HepG2 (cell line): ENCODE results near the gene FDXACB1. TPM values are rescaled to one million over a fixed set of nuclear protein-coding genes. Genes with fewer than 3 reads are reported as not detected.

Experiments
- ATF7-NPFF ChIP-seq: sonication (generic); formaldehyde crosslinking; IDR thresholded peaks from 2 replicates; pipeline ENCODE4 v1.8.1; 2023; ENCODE audit warnings: mild to moderate bottlenecking, low read depth, missing genetic modification reagents, moderate library complexity
- BHLHE40 ChIP-seq: IDR thresholded peaks from 2 replicates; pipeline ENCODE4 v1.6.1; 2011; ENCODE audit warnings: low read length, improper control_type of control experiment
- HHEX ChIP-seq: IDR thresholded peaks from 2 replicates; pipeline ENCODE4 v1.6.1; 2016; ENCODE audit warnings: control low read depth
- MAF1 ChIP-seq: sonication (generic); formaldehyde crosslinking; IDR thresholded peaks from 2 replicates; pipeline ENCODE4 v1.5.0; 2020; ENCODE audit warnings: missing genetic modification reagents, borderline replicate concordance
- SALL1 ChIP-seq: sonication (generic); formaldehyde crosslinking; IDR thresholded peaks from 2 replicates; pipeline ENCODE4 v1.8.0; 2022; ENCODE audit warnings: mild to moderate bottlenecking, missing genetic modification reagents
- SMAD1 ChIP-seq: sonication (generic); formaldehyde crosslinking; IDR thresholded peaks from 2 replicates; pipeline ENCODE4 v1.4.0; 2020; ENCODE audit warnings: missing genetic modification reagents, low read depth, mild to moderate bottlenecking, borderline replicate concordance
- TP53 ChIP-seq: sonication (generic); formaldehyde crosslinking; conservative IDR thresholded peaks from 2 replicates; pipeline ENCODE4 v1.4.0; 2020; ENCODE audit warnings: missing genetic modification reagents
- ZNF704 ChIP-seq: sonication (generic); formaldehyde crosslinking; IDR thresholded peaks from 2 replicates; pipeline ENCODE4 v1.8.1; 2023; ENCODE audit warnings: mild to moderate bottlenecking, inconsistent platforms, moderate library complexity, missing genetic modification reagents, borderline replicate concordance
- ZNF839 ChIP-seq: sonication (generic); formaldehyde crosslinking; IDR thresholded peaks from 2 replicates; pipeline ENCODE4 v1.4.0; 2020; ENCODE audit warnings: missing genetic modification reagents, mild to moderate bottlenecking, borderline replicate concordance
- ZNF879 ChIP-seq: sonication (generic); formaldehyde crosslinking; IDR thresholded peaks from 2 replicates; pipeline ENCODE4 v1.8.1; 2023; ENCODE audit warnings: missing genetic modification reagents
- polyA plus RNA-seq, 8 experiments: library from polyadenylated mRNA; depleted of rRNA in 3 of 8; stranded (reverse) in 7 of 8; unstranded in 1 of 8; fragments of >200 nt; fragmentation: Illumina TruSeq in 4 of 8; extraction: Trizol in 4 of 8; gene quantifications; 2 replicates each; pipeline versions ENCODE4 v1.2.1 to v1.2.3, GENCODE V29; 2011 to 2016; ENCODE audit warnings: low read depth in 4 of 8, missing spikeins in 1 of 8, mixed read lengths in 1 of 8; ENCODE audit not compliant: insufficient read depth in 1 of 8
- total RNA-seq, 5 experiments: library from RNA; depleted of rRNA; stranded (reverse); fragments of >200 nt; fragmentation: Illumina TruSeq; extraction: Trizol; gene quantifications; 2 replicates each; pipeline ENCODE4 v1.2.3, GENCODE V29; 2016; ENCODE audit warnings: low read depth in 1 of 5
- TF ChIP-seq, protein P1 (sequence below): IDR thresholded peaks from 2 replicates; pipeline ENCODE4 v1.6.1; 2016
- TF ChIP-seq, protein P2 (sequence below): sonication (generic); formaldehyde crosslinking; IDR thresholded peaks from 2 replicates; pipeline ENCODE4 v1.5.0; 2020; ENCODE audit warnings: missing genetic modification reagents
- TF ChIP-seq, protein P3 (sequence below): sonication (generic); formaldehyde crosslinking; IDR thresholded peaks from 2 replicates; pipeline ENCODE4 v1.4.0; 2020; ENCODE audit warnings: missing genetic modification reagents
- TF ChIP-seq, protein P4 (sequence below): IDR thresholded peaks from 2 replicates; pipeline ENCODE4 v1.6.1; 2016; ENCODE audit warnings: missing biosample characterization, missing genetic modification reagents, low read depth
- TF ChIP-seq, protein P5 (sequence below): sonication (generic); formaldehyde crosslinking; IDR thresholded peaks from 2 replicates; pipeline ENCODE4 v1.9.0; 2021; ENCODE audit warnings: missing genetic modification reagents, borderline replicate concordance

FDXACB1 gene
- total and polyA plus RNA-seq, 2 of the 13 experiments (the other 11 are each of a cell fraction or from before 2014, with no cell fraction given) = 1.1 to 3.4 TPM

DNA sequence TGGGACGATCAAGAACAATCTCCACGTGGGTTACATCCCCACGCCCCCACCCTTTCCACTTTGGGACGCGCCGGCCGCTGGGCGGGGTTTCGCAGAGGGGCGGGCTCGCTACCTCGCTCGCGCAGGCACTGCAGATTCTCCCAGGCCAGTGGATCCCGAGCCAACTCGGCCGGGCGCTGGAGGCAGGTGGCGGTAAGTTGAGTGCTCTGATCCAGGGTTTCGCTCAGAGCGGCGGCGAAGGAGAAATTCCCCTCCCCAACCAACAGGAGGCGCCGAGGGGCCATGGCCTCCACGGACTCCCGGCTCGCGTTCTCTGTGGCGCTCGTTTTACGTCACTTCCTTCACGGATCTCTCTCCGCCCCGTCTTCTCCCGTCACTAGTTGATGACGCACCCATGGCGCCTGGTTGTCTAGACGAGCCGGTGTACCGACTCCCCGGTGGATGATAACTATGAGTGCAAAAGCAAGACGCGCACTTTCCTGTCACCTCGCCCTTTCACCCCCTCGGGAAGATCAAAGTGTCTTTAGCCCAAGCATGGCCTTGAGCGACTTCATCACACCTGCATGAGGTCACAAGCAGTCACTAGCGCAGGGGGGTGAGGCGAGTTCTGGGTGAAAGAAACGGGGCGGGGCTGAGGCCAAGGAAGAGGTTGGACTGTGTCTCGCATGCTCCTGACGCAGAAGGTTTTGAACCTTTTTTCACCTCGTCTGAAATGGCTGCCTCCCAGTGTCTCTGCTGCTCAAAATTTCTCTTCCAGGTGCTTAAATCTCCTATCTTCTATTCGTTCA, at the start of gene FDXACB1, which contains the start of gene CFAP68 (continued):
- TF ChIP-seq, protein P1, sequence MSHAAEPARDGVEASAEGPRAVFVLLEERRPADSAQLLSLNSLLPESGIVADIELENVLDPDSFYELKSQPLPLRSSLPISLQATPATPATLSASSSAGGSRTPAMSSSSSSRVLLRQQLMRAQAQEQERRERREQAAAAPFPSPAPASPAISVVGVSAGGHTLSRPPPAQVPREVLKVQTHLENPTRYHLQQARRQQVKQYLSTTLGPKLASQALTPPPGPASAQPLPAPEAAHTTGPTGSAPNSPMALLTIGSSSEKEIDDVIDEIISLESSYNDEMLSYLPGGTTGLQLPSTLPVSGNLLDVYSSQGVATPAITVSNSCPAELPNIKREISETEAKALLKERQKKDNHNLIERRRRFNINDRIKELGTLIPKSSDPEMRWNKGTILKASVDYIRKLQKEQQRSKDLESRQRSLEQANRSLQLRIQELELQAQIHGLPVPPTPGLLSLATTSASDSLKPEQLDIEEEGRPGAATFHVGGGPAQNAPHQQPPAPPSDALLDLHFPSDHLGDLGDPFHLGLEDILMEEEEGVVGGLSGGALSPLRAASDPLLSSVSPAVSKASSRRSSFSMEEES (CRISPR knock-in tag) = 0 out of 2 replicates have a peak, but pooled peaks have one; percentile 15
- TF ChIP-seq ATF7-NPFF (CRISPR knock-in tag) = peak; percentile 63; the same call in 1 of the 2 replicates
- TF ChIP-seq, protein P2, sequence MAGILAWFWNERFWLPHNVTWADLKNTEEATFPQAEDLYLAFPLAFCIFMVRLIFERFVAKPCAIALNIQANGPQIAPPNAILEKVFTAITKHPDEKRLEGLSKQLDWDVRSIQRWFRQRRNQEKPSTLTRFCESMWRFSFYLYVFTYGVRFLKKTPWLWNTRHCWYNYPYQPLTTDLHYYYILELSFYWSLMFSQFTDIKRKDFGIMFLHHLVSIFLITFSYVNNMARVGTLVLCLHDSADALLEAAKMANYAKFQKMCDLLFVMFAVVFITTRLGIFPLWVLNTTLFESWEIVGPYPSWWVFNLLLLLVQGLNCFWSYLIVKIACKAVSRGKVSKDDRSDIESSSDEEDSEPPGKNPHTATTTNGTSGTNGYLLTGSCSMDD (CRISPR knock-in tag) = no peak
- TF ChIP-seq TP53 = peak; percentile 90; the same call in 1 of the 2 replicates
- TF ChIP-seq HHEX (CRISPR knock-in tag) = 0 out of 2 replicates have a peak, but pooled peaks have one; percentile 15
- TF ChIP-seq, protein P3, sequence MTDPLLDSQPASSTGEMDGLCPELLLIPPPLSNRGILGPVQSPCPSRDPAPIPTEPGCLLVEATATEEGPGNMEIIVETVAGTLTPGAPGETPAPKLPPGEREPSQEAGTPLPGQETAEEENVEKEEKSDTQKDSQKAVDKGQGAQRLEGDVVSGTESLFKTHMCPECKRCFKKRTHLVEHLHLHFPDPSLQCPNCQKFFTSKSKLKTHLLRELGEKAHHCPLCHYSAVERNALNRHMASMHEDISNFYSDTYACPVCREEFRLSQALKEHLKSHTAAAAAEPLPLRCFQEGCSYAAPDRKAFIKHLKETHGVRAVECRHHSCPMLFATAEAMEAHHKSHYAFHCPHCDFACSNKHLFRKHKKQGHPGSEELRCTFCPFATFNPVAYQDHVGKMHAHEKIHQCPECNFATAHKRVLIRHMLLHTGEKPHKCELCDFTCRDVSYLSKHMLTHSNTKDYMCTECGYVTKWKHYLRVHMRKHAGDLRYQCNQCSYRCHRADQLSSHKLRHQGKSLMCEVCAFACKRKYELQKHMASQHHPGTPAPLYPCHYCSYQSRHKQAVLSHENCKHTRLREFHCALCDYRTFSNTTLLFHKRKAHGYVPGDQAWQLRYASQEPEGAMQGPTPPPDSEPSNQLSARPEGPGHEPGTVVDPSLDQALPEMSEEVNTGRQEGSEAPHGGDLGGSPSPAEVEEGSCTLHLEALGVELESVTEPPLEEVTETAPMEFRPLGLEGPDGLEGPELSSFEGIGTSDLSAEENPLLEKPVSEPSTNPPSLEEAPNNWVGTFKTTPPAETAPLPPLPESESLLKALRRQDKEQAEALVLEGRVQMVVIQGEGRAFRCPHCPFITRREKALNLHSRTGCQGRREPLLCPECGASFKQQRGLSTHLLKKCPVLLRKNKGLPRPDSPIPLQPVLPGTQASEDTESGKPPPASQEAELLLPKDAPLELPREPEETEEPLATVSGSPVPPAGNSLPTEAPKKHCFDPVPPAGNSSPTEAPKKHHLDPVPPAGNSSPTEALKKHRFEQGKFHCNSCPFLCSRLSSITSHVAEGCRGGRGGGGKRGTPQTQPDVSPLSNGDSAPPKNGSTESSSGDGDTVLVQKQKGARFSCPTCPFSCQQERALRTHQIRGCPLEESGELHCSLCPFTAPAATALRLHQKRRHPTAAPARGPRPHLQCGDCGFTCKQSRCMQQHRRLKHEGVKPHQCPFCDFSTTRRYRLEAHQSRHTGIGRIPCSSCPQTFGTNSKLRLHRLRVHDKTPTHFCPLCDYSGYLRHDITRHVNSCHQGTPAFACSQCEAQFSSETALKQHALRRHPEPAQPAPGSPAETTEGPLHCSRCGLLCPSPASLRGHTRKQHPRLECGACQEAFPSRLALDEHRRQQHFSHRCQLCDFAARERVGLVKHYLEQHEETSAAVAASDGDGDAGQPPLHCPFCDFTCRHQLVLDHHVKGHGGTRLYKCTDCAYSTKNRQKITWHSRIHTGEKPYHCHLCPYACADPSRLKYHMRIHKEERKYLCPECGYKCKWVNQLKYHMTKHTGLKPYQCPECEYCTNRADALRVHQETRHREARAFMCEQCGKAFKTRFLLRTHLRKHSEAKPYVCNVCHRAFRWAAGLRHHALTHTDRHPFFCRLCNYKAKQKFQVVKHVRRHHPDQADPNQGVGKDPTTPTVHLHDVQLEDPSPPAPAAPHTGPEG (CRISPR knock-in tag) = peak; percentile 67; the same call in 1 of the 2 replicates
- TF ChIP-seq ZNF704 (CRISPR knock-in tag) = no peak
- TF ChIP-seq, protein P4, sequence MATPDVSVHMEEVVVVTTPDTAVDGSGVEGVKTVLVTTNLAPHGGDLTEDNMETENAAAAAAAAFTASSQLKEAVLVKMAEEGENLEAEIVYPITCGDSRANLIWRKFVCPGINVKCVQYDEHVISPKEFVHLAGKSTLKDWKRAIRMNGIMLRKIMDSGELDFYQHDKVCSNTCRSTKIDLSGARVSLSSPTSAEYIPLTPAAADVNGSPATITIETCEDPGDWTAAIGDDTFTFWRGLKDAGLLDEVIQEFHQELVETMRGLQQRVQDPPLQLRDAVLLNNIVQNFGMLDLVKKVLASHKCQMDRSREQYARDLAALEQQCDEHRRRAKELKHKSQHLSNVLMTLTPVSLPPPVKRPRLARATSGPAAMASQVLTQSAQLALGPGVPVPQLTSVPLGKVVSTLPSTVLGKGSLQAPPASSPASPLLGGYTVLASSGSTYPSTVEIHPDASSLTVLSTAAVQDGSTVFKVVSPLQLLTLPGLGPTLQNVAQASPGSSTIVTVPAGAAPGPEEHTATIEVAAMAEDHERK (CRISPR knock-in tag) = no peak; the same call in 1 of the 2 replicates
- no peak for TF ChIP-seq ZNF879
- TF ChIP-seq ZNF839 = 0 out of 2 replicates have a peak, but pooled peaks have one; percentile 26
- TF ChIP-seq, protein P5, sequence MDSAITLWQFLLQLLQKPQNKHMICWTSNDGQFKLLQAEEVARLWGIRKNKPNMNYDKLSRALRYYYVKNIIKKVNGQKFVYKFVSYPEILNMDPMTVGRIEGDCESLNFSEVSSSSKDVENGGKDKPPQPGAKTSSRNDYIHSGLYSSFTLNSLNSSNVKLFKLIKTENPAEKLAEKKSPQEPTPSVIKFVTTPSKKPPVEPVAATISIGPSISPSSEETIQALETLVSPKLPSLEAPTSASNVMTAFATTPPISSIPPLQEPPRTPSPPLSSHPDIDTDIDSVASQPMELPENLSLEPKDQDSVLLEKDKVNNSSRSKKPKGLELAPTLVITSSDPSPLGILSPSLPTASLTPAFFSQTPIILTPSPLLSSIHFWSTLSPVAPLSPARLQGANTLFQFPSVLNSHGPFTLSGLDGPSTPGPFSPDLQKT (CRISPR knock-in tag) = no peak
- TF ChIP-seq SMAD1 = 0 out of 2 replicates have a peak, but pooled peaks have one; percentile 54
- peak; percentile 87 for TF ChIP-seq MAF1 (CRISPR knock-in tag)
- peak; percentile 86; the same call in 1 of the 2 replicates for TF ChIP-seq SALL1 (CRISPR knock-in tag)
- TF ChIP-seq BHLHE40 = peak; percentile 56; the same call in 1 of the 2 replicates
